IMR-90 (cell line): Measurements from ENCODE around the gene INPP5B.

Source experiments
- BHLHE40 ChIP-seq: fragments of 150-350 bp; IDR thresholded peaks from 2 replicates; pipeline ENCODE4 v1.6.1; 2016; ENCODE audit warnings: mild to moderate bottlenecking, low read depth, low read length
- CEBPB ChIP-seq: IDR thresholded peaks from 2 replicates; pipeline ENCODE4 v1.6.1; 2012; ENCODE audit warnings: low read depth, low read length, improper control_type of control experiment
- CHD1 ChIP-seq: IDR thresholded peaks from 2 replicates; pipeline ENCODE4 v1.6.1; 2012; ENCODE audit warnings: low read depth, low read length, improper control_type of control experiment
- CTCF ChIP-seq: conservative IDR thresholded peaks from 2 replicates; pipeline ENCODE4 v1.5.1; 2012; ENCODE audit warnings: mild to moderate bottlenecking, low read depth, low read length, improper control_type of control experiment
- ELK1 ChIP-seq: fragments of 150-350 bp; IDR thresholded peaks from 2 replicates; pipeline ENCODE4 v1.6.1; 2016; ENCODE audit warnings: low read depth, mild to moderate bottlenecking, low read length, moderate library complexity, borderline replicate concordance
- MAFK ChIP-seq: IDR thresholded peaks from 2 replicates; pipeline ENCODE4 v1.6.1; 2012; ENCODE audit warnings: low read depth, low read length, improper control_type of control experiment
- MAZ ChIP-seq: IDR thresholded peaks from 2 replicates; pipeline ENCODE4 v1.6.1; 2012; ENCODE audit warnings: low read depth, mild to moderate bottlenecking, low read length, improper control_type of control experiment, moderate library complexity, borderline replicate concordance
- MXI1 ChIP-seq: IDR thresholded peaks from 2 replicates; pipeline ENCODE4 v1.6.1; 2012; ENCODE audit warnings: low read depth, mild to moderate bottlenecking, low read length, moderate library complexity, borderline replicate concordance
- NFE2L2 ChIP-seq: fragments of 150-350 bp; IDR thresholded peaks from 2 replicates; pipeline ENCODE4 v1.6.1; 2016; ENCODE audit warnings: low read depth, mild to moderate bottlenecking, low read length
- POLR2A ChIP-seq: IDR thresholded peaks from 2 replicates; pipeline ENCODE4 v1.6.1; 2012; ENCODE audit warnings: mild to moderate bottlenecking, low read depth, low read length
- RAD21 ChIP-seq: IDR thresholded peaks from 2 replicates; pipeline ENCODE4 v1.6.1; 2012; ENCODE audit warnings: low read length, improper control_type of control experiment
- RFX5 ChIP-seq: IDR thresholded peaks from 2 replicates; pipeline ENCODE4 v1.8.0; 2012; ENCODE audit warnings: low read depth, mild to moderate bottlenecking, low read length, moderate library complexity
- USF2 ChIP-seq: fragments of 150-350 bp; IDR thresholded peaks from 2 replicates; pipeline ENCODE4 v1.6.1; 2017; ENCODE audit warnings: mild to moderate bottlenecking, antibody characterized with exemption, low read length, low read depth

- TF ChIP-seq RAD21, result peak; percentile 61
- peak; percentile 89 for TF ChIP-seq CTCF
- 0 out of 2 replicates have a peak, but pooled peaks have one; percentile 29 for TF ChIP-seq CEBPB
- TF ChIP-seq POLR2A, result peak; percentile 70
- TF ChIP-seq NFE2L2, result no peak
- TF ChIP-seq MXI1, result peak; percentile 97
- TF ChIP-seq USF2, result peak; percentile 75
- TF ChIP-seq RFX5, result no peak
- TF ChIP-seq ELK1, result no peak
- TF ChIP-seq MAZ, result peak; percentile 100
- no peak for TF ChIP-seq MAFK
- no peak for TF ChIP-seq CHD1
- TF ChIP-seq BHLHE40, result no peak
Measured at GRCh38 chr1:37859507-37860345, 87.1 kb downstream of the INPP5B start, which contains the start of gene MTF1.
